Fibroblast of pulmonary artery (primary cell): ENCODE measurements around the gene PAX7.

Experiments used
- DNase-seq: peaks from one replicate; pipeline ENCODE4 v3.0.0-alpha.2; 2010; ENCODE audit warnings: low read depth
- H3K4me3 ChIP-seq: replicated peaks from 2 replicates; pipeline ENCODE4 v1.5.1; 2011; ENCODE audit warnings: low read depth, mild to moderate bottlenecking, control low read depth, low read length, moderate library complexity
- CTCF ChIP-seq: IDR thresholded peaks from 2 replicates; pipeline ENCODE4 v1.5.1; 2011; ENCODE audit warnings: mild to moderate bottlenecking, control low read depth, low read length, inconsistent platforms; ENCODE audit errors: missing control alignments

PAX7 gene

DNA sequence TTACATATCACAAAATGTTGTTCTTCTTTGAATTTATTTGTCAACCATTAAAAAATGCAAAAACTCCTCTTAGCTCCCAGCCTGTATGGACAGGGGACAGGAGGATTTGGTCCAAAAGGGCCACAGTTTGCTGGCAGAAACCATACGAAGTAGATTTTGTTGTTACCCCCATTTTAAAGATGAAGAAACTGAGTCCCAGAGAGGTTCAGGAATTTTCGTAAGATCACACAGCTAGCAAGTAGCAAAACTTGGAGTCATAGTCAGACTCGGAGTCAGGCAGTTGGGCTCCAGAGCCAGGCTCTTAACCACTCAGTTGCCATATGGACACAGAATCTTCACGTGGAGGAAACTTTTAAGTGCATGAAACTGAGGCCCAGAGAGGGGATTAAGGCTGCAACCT, 137.4 kb downstream of the PAX7 start:
- no peak for TF ChIP-seq CTCF
- no peak for DNase-seq
- H3K4me3 ChIP-seq: no peak overlapping the region

GRCh38 chr1:18769140-18769539, 138.5 kb downstream of the PAX7 start:
- DNase-seq: no peak
- TF ChIP-seq CTCF: no peak
- no peak overlapping the region for H3K4me3 ChIP-seq

GRCh38 chr1:18770799-18771198, 140.2 kb downstream of the PAX7 start:
- no peak for TF ChIP-seq CTCF

GRCh38 chr1:18773753-18774152, 143.1 kb downstream of the PAX7 start:
- TF ChIP-seq CTCF: no peak
- H3K4me3 ChIP-seq: no peak overlapping the region
- DNase-seq: no peak

More at GRCh38 chr1:18770799-18771198, 140.2 kb downstream of the PAX7 start:
- DNase-seq: no peak
- H3K4me3 ChIP-seq: no peak overlapping the region

DNA sequence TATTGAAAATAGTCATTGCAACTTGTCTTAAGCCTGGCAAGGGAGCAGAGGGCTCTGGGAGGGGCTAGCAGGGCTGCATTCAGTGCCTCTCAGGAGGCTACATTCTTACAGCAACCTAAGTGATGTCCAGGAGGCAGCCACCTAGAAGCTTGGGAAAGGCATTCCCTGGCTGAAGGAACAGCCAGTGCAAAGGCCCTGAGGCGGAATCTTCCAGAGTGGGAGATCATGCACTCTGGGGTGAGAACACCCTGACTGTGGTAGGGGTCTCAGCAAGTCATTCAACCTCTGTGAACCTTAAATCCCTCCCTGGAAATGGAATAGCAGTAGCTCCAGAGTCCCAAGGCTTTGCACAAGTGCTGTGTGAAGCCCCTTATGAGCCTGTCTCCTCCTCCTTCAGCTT, 144.7 kb downstream of the PAX7 start:
- no peak for TF ChIP-seq CTCF
- no peak overlapping the region for H3K4me3 ChIP-seq
- DNase-seq: no peak

DNA sequence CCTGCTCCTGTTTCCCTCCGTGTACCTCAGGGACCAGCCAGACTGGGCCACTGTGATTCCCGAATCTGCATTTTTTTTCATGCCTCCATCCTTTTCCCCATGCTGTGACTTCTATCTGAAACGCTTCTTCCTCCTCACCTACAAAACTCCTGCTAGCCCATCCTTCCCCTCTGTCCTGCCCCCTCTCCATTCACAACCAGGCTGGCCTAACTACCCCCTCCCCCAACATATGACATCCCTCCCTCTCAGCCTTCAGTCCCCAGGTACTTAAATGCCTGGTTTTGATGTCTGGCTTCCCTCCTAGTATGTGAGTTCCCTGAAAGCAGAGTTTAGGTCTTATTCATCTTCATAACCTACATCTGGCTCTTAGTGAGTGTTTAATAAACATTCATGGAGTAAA, 146.1 kb downstream of the PAX7 start:
- no peak overlapping the region for H3K4me3 ChIP-seq
- TF ChIP-seq CTCF: no peak
- DNase-seq: no peak

DNA sequence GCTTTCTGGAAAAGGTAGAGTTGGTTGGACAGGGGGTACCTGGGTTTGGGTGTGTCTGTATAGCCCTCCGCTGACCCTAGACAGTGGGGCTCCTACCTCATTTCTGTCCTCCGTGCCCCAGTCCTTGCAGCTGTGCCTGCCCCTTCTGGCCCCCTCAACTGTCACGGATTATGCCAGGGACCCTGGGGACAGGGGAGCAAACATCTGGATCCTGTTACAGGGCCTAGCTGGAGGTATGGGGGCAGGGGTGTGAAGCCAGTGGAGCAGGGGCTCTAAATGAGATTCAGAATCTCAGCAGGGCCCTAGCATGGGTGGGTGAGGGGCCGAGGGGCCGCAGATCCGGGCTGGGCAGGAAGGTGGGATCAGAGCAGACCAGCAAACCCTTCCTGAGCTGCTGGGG, 147.8 kb downstream of the PAX7 start:
- no peak for DNase-seq
- H3K4me3 ChIP-seq: no peak overlapping the region
- TF ChIP-seq CTCF: no peak
